GM12875 (cell line): Measurements from ENCODE around the gene PBRM1.

Experiments
- H3K4me3 ChIP-seq: one replicate; pipeline ENCODE4 v1.5.1; 2011; ENCODE audit warnings: low read depth, low read length, control low read depth
- TF ChIP-seq, protein P1 (sequence below): IDR thresholded peaks from 2 replicates; pipeline ENCODE4 v1.5.1; 2011; ENCODE audit warnings: low read depth, mild to moderate bottlenecking, control low read depth, inconsistent platforms, low read length, moderate library complexity, borderline replicate concordance; ENCODE audit not compliant: insufficient read depth

The PBRM1 gene

DNA sequence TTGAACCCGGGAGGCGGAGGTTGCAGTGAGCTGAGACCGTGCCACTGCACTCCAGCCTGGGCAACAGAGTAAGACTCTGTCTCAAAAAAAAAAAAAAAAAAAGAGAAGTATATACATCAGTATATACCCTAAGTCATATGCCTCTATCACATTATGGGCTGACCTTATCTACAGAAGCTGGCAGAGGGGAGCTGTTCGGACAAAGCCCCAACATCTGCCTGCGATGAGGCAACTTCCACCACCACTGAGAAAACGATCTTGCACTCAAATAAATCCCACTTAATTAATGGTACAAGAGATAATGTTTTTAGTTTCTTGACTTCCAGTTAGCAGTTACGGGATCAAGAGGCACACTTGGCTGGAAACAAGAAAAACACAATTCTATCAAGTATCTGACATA is 17.6 kb upstream of the PBRM1 start:
- TF ChIP-seq, protein P1, sequence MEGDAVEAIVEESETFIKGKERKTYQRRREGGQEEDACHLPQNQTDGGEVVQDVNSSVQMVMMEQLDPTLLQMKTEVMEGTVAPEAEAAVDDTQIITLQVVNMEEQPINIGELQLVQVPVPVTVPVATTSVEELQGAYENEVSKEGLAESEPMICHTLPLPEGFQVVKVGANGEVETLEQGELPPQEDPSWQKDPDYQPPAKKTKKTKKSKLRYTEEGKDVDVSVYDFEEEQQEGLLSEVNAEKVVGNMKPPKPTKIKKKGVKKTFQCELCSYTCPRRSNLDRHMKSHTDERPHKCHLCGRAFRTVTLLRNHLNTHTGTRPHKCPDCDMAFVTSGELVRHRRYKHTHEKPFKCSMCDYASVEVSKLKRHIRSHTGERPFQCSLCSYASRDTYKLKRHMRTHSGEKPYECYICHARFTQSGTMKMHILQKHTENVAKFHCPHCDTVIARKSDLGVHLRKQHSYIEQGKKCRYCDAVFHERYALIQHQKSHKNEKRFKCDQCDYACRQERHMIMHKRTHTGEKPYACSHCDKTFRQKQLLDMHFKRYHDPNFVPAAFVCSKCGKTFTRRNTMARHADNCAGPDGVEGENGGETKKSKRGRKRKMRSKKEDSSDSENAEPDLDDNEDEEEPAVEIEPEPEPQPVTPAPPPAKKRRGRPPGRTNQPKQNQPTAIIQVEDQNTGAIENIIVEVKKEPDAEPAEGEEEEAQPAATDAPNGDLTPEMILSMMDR: no peak
- H3K4me3 ChIP-seq: no peak overlapping the region

DNA sequence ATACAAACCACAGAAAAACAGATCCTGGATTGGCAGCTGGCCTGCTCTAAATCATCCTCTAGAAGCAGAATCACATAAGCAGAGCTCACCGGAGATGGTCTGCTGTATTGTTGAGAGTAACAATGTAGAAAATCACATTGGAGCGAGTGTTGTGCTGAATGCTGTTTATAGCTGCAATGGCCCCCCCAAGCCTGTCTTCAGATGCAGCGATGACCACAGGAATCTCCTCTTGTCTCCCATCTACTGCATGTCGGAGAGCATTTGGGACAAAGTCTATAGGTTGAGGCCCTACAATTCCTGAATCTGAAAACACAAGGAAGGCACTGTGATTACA is 11.9 kb upstream of the PBRM1 start:
- TF ChIP-seq, protein P1: no peak
- H3K4me3 ChIP-seq: no peak overlapping the region

DNA sequence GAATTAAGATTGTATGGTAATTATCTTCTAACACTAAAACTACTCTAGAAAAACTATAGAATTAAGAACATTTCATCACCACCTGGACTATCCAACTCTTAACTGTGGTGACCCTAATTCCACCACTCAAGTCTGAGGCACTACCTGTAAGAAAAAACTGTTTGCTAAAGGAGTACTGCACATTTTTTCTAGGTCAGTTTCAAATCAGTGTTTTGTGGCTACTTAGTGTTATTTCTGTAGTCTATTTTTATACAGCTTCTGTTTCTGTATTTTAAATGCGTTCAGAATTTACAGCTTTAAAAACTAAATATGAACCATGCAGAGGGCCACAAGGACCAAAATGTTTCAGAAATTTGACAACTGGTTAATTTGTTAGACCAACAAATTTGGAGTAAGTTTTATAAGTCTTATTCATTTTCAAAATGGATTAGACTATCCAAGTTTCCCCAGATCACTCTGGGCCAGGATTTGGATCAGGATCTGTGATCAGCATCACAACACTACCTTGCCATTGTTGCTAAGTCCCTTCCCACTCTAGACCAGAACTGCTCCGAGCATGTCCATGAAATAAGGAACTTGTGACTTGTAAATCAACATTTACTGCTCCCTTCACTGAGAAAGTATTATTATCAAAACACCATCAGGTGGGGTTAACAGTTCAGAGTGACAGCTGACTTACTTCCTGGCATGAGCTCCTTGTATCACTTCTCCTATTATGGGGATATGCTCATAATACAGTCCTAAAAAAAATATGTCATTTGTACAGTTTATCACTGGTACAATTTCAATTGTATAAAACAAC is 11.3 kb upstream of the PBRM1 start:
- TF ChIP-seq, protein P1: no peak
- no peak overlapping the region for H3K4me3 ChIP-seq

DNA sequence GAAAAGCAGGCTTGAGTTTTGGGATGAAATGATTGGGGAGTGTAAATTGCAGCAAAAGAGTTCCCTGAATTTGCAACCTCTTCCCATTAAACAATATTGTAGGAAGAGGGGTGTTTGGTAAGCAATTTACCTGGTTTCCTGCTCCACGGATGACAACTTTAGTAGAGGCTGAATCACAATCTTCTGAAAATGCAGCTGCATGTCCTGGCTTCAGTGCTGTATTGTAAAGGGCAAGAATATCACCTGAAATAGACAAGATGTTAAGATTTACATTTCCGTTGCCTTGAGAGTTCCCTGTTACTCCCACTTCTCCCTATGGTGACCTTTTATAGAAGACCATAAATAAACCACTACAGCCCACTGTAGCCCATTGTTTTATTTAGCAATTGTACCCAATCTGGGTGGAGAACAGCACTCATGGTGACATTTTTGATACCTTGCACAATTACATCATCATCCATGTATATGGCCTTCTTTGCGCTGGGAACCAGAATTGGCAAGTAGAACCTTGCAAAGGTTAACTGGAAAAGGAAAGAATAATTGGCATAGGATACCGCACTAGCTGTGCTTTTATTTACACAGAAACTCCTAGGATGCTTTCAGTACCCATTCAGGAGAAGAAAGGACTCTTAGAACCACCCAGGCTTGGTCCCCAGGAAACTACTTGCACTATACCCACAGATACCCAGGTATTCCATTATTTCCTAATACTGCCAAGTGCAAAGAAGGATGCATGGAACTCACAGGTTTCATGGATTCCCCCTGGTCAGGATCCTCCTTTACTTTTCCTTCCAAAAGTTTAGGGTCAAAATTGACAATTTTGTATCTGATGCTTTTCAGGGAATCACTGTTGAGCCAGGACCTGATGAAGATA is 10.3 kb upstream of the PBRM1 start:
- no peak overlapping the region for H3K4me3 ChIP-seq
- TF ChIP-seq, protein P1: no peak

DNA sequence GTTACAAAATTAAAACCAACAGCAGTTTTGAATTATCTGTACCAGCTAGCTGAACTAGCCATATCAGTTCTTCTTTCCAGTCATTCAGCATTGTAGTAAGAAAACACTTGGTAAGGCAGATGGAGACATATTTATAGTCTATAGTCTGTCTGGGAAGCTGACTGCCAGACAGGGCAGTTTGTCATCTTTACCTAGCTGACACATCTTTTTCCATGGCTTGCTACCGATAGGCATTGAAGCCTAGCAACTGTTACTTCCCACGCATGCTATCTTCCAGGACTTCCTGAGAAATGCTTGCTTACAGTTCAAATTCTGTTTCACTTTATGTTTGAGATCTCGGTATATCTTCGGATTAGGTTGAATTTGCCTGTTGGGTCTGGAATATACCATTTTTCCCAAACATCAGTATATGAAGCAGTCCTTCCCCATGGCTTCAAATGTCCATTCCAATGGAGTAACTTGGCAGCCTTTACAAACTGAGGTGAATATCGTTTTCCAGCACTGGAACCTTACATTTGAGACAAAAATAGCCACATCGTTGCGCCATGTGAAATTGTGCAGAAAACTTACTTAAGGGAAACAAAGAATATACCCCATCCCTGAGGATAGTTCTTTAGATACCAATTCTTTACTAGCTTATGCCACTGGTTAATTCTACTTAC is 8.9 kb upstream of the PBRM1 start:
- TF ChIP-seq, protein P1: no peak
- H3K4me3 ChIP-seq: no peak overlapping the region

DNA sequence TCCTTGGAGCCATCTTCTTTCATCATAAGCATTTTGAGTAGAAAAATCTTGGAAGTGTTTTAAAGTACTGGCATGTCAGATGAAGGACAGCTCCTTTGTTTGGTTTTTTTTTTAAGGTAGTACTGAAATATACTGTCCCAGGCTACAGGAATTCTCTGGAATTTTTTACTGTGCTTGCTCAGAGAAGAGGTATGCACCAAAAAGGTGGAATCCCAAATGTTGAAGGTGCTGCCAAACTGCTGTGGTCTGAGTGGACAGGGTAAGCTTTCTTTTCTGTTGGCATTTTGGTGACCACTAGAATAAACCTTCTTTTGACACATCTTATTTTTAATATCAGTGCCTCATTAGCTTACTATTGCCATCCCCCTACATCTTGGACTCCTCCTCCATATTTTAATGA is 7.4 kb upstream of the PBRM1 start:
- TF ChIP-seq, protein P1: no peak
- H3K4me3 ChIP-seq: no peak overlapping the region

DNA sequence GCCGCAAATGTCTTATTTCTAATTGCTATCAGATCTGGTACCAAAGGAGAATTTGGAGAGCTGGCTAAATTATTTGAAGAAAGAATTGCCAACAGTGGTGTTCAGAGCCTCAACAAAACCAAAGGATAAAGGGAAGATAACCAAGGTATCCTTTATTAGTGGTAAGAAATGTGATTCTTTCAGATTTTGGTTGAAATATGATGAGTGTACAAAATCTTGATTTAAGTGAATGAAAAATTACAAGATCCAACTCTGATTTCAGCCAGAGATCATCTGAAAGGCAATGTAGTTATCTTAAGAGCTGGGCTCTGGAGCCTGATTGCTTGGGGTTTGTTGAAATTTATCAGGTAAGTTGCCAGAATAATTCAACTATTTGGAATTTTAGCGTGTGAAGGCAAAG is 4.8 kb upstream of the PBRM1 start:
- TF ChIP-seq, protein P1: no peak
- no peak overlapping the region for H3K4me3 ChIP-seq
